GM18511 (cell line): ENCODE results near the gene PIF1.
"Not testable (repeated sequence)": the region's sequence is repeated elsewhere in the genome, so short reads cannot be mapped to it uniquely, and the experiment has no call there.

ENCODE experiments used
- ATAC-seq: cut with Tn5 transposase; IDR thresholded peaks from one replicate; pipeline ENCODE4 v1.9.1; 2021; ENCODE audit warnings: mild to moderate bottlenecking, moderate library complexity; ENCODE audit not compliant: unreplicated experiment

PIF1 gene

GRCh38 chr15:64810497-64811326 is 14.7 kb downstream of the PIF1 start:
- ATAC-seq, result no peak

DNA sequence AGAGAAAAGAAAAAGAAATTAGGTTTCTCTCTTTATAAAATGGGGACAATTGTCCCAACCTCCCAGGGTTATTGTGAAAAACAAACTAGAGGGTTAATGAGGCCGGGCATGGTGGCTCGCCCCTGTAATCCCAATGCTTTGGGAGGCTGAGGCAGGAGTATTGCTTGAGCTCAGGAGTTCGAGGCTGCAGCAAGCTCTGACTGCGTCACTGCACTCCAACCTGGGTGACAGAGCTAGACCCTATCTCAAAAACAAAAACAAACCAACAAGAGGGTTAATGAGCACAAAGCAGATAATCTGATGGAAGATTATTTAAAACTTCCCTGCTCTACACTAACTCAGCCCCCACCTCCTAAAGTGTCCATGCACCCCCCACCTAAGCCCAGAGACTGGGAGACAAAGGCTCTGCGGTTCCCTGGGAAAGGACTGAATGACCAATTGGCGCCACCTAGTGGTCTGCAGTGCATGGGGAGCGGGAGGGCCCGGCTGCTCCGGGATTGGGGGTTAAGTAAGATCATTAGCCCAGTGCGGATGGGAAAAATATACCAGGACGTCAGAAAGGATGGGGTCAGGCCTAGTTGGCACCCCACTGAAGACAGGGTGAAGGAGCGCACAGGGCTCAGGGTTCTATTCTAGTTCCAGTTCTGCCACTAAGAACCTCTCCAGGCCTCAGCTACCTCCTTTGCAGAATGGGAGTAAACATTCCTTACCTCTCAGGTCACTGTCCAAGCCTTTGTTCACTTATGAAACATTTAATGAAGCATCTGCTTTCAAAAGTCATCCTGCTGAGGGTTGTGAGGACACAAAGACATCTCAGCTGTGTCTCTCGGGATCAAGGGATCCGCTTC is 15.6 kb downstream of the PIF1 start:
- no peak for ATAC-seq

DNA sequence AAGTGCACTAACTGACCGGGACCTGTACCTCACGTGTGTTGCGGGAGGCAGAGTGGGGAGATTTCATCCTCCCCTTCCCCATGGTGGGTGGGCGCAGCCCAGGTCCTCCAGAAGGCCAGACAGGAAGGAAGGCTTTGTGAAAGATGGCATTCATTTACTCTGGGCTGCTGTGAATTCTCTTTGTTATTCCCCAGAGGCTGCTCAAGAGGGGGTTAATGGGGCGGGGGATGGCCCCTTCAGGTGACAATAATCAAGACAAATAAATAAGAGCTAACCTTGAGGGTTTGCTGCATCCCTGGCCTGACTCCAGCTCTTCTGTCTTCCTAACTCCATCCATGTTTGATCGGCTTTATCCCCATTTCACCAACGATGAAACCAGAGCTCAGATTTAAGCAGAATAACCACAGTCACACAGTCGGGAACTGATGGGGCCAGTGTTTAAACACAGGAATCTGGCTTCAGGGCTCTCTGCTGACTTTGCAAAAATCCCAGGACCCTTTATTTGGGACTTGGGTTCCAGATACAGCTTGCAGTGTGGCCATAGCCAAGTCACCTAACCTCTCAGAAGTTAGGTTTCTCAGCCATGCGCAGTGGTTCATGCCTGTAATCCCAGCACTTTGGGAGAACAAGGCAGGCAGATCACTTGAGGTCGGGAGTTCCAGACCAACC is 16.5 kb downstream of the PIF1 start:
- no peak for ATAC-seq

DNA sequence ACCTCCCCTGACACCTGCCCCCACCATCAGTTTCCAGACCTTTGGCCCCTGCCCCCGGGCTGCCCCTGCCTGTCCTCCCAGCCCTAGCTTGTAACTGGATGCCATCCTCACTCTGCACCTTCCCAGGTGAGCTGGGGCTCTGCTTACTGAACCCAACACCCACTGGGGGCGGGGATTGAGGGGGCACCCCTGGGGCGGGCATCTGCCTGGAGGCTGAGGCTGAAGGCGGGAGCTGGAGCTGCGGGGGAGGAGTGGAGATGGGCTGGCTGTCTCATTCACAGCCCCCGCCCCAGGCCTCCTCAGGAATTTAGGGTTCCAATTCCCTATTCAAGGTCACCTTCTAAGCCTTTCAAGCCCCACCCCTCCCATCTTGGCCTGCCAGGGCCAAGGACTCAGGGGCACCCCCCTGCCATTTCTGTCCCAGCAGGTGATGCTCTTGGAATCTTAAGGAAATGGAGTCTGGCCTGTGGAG is 17.7 kb downstream of the PIF1 start:
- no peak for ATAC-seq

DNA sequence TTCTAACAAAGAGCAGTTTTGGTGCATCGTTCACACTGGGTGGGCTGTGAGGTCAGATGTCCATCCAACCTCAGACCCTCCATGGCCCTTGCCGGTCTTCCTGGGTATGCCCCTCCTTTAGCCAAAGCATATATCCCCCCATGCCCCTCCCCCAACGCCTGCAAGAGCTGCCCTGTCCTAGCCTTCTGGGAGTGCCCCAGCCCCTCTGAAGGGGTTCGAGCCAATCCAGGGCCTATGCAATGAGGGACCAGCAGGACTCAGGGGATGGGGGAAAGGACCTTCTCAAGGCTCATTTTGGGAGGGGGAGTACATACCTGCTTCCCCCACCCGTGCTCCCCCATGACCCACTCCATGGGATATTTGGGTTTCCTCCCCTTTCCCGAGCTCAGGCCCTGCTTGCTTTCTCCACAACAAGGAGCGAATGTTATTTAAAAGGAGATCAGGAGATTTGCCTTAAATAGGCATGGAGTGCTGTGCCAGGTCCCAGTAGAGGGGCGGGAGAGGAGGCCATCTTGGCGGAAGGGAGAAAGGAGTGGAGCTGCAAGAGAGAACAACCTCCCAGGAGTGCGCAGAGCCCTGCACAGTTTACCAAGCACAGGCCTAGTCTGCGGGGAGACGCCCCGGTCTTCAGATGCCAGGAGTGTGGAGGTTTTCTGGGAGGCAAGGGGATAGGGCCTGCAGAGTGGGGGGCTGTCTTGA is 18.2 kb downstream of the PIF1 start:
- no peak for ATAC-seq

- no peak for ATAC-seq
Measured at GRCh38 chr15:64806509-64806908, 18.9 kb downstream of the PIF1 start.

GRCh38 chr15:64804619-64805018 is 20.8 kb downstream of the PIF1 start:
- no peak for ATAC-seq

DNA sequence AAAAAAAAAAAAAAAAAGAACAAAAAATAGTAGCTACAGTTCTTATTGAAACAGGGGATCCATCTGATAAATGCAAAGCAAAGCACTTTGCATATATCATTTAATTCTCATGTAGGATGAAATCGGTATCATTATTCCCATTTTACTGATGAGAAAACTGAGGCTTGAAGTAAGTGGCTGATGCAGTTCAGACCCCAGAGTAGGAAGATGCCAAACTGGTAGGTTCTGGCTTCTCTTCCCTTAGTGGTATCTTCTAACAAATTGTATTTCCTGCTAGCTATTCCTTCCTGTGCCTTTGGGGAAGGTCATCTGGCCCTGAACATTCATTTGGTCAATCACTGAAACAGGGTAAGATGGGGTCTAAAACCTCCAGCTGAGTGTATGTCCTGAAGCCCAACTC is 21.9 kb downstream of the PIF1 start:
- no peak for ATAC-seq

GRCh38 chr15:64800476-64800875 is 25.0 kb downstream of the PIF1 start:
- no peak for ATAC-seq

DNA sequence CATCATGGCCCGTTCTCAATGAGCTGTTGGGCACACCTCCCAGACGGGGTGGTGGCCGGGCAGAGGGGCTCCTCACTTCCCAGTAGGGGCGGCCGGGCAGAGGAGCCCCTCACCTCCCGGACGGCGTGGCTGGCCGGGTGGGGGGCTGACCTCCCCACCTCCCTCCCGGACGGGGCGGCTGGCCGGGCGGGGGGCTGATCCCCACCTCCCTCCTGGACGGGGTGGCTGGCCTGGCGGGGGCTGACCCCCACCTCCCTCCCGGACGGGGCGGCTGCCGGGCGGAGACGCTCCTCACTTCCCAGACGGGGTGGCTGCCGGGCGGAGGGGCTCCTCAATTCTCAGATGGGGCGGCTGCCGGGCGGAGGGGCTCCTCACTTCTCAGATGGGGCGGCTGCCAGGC is 26.5 kb downstream of the PIF1 start:
- not testable (repeated sequence) for ATAC-seq

DNA sequence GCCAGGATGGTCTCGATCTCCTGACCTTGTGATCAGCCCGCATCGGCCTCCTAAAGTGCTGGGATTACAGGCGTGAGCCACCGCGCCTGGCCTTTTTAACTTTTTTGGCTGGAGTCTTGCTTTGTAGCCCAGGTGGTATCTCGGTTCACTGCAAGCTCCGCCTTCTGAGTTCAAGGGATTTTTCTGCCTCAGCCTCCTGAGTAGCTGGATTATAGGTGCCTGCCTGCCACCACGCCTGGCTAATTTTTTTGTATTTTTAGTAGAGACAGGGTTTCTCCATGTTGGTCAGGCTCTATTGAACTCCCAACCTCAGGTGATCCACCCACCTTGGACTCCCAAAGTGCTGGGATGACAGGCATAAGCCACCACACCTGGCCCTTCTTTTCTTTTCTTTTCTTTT is 29.5 kb downstream of the PIF1 start:
- ATAC-seq, result not testable (repeated sequence)

DNA sequence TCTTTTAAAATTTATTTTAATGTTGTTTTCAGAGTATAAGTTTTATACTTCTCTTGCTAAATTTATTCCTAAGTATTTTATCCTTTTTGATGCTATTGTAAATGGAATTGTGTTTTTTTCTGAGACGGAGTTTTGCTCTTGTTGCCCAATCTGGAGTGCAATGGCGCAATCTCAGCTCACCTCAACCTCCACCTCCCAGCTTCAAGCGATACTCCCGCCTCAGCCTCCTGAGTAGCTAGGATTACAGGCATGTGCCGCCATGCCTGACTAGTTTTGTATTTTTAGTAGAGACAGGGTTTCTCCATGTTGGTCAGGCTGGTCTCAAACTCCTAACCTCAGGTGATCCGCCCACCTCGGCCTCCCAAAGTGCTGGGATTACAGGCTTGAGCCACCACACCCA is 30.1 kb downstream of the PIF1 start:
- ATAC-seq, result not testable (repeated sequence)

DNA sequence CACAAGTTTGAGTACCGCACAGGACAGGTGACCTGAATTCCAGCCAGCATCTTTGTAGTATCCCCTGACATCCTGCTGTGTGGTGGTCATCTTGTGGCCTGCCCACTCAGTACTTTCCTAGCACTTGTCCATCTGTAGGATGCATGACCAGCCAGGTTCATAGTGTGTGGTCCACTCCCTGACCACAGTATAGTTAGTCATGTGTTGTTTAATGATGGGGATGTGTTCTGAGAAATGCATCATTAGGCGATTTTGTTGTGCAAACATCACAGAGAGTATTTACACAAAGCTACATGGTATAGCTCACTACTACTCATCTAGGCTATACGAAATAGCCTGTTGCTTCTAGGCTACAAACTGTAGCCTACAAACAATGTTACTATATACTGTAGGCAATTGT is 33.2 kb downstream of the PIF1 start:
- ATAC-seq, result no peak

- no peak for ATAC-seq
Measured at GRCh38 chr15:64791401-64791800, 34.0 kb downstream of the PIF1 start.

- no peak for ATAC-seq
Measured at GRCh38 chr15:64783796-64784195, 41.7 kb downstream of the PIF1 start.

GRCh38 chr15:64782751-64783150 is 42.7 kb downstream of the PIF1 start:
- ATAC-seq, result no peak

GRCh38 chr15:64781299-64781698 is 44.1 kb downstream of the PIF1 start:
- ATAC-seq, result no peak

DNA sequence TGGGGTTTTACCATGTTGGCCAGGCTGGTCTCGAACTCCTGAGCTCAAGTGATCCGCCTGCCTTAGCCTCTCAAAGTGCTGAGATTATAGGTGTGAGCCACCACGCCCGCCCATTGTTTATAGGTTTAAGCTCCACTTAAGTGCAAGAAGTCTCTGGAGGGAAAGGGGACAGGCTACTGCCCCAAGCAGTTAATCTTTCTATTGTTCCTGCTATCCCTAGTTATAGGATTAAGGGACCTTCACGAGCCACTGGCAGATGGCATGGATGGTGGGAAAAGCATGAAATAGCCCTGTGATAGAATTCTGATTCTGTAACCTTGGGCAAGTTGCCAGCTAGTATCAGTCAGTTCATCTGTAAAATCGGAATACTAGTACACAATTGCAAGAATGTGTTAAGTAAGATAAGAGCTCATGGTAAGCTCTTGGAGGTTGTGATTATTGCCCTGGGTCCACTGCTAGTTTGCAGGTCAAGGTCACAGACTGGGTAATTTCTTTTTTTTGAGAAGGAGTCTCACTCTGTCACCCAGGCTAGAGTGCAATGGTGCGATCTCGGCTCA is 44.8 kb downstream of the PIF1 start:
- no peak for ATAC-seq

- ATAC-seq, result no peak
Measured at GRCh38 chr15:64779630-64780029, 45.8 kb downstream of the PIF1 start.

- ATAC-seq, result no peak
Measured at GRCh38 chr15:64779024-64779423, 46.4 kb downstream of the PIF1 start.

GRCh38 chr15:64776402-64776786 is 49.1 kb downstream of the PIF1 start:
- ATAC-seq, result no peak
